HEK293 (cell line): ENCODE results near the gene COPG1.

Experiments
- CTCF ChIP-seq: fragments of 450-650 bp; formaldehyde crosslinking; IDR thresholded peaks from 2 replicates; pipeline ENCODE4 v1.5.1; 2016; ENCODE audit warnings: missing biosample characterization, missing genetic modification characterization
- KLF9 ChIP-seq: fragments of 450-650 bp; formaldehyde crosslinking; IDR thresholded peaks from 2 replicates; pipeline ENCODE4 v1.5.1; 2016; ENCODE audit warnings: missing biosample characterization, missing genetic modification characterization, low read depth
- TCF7L2 ChIP-seq: IDR thresholded peaks from 2 replicates; pipeline ENCODE4 v1.6.1; 2011; ENCODE audit warnings: low read depth, mild to moderate bottlenecking, inconsistent platforms, low read length, moderate library complexity, borderline replicate concordance
- ZNF175 ChIP-seq: fragments of 450-650 bp; formaldehyde crosslinking; IDR thresholded peaks from 2 replicates; pipeline ENCODE4 v1.5.1; 2016; ENCODE audit warnings: missing biosample characterization, missing genetic modification characterization
- ZNF23 ChIP-seq: fragments of 450-650 bp; formaldehyde crosslinking; IDR thresholded peaks from 2 replicates; pipeline ENCODE4 v1.5.1; 2016; ENCODE audit warnings: missing biosample characterization, missing genetic modification characterization, borderline replicate concordance
- ZNF394 ChIP-seq: fragments of 450-650 bp; formaldehyde crosslinking; IDR thresholded peaks from 2 replicates; pipeline ENCODE4 v1.5.1; 2016; ENCODE audit warnings: missing biosample characterization, missing genetic modification characterization, mild to moderate bottlenecking, moderate library complexity, borderline replicate concordance
- ZNF629 ChIP-seq: fragments of 450-650 bp; formaldehyde crosslinking; IDR thresholded peaks from 2 replicates; pipeline ENCODE4 v1.5.1; 2017; ENCODE audit warnings: missing biosample characterization, missing genetic modification characterization
- ZNF747 ChIP-seq: fragments of 450-650 bp; formaldehyde crosslinking; IDR thresholded peaks from 2 replicates; pipeline ENCODE4 v1.5.1; 2016; ENCODE audit warnings: missing biosample characterization, missing genetic modification characterization
- ZNF776 ChIP-seq: fragments of 450-650 bp; formaldehyde crosslinking; IDR thresholded peaks from 2 replicates; pipeline ENCODE4 v1.5.0; 2017; ENCODE audit warnings: missing biosample characterization, missing genetic modification characterization, borderline replicate concordance
- ZSCAN30 ChIP-seq: fragments of 450-650 bp; IDR thresholded peaks from 2 replicates; pipeline ENCODE4 v1.5.1; 2018; ENCODE audit warnings: missing biosample characterization, mild to moderate bottlenecking, missing genetic modification characterization, moderate library complexity
- TF ChIP-seq, protein P1 (sequence below): fragments of 450-650 bp; formaldehyde crosslinking; IDR thresholded peaks from 2 replicates; pipeline ENCODE4 v1.5.1; 2016; ENCODE audit warnings: missing biosample characterization, missing genetic modification characterization, low read depth
- TF ChIP-seq, protein P2 (sequence below): fragments of 450-650 bp; formaldehyde crosslinking; IDR thresholded peaks from 2 replicates; pipeline ENCODE4 v1.5.1; 2017; ENCODE audit warnings: missing biosample characterization, missing genetic modification characterization

- no peak for TF ChIP-seq TCF7L2
- no peak for TF ChIP-seq KLF9 (tag by site-specific recombination)
- no peak for TF ChIP-seq ZNF23
- no peak for TF ChIP-seq ZNF629 (tag by site-specific recombination)
- no peak for TF ChIP-seq CTCF (tag by site-specific recombination)
- no peak for TF ChIP-seq ZSCAN30 (tag by site-specific recombination)
- TF ChIP-seq ZNF175 (tag by site-specific recombination): no peak
- TF ChIP-seq, protein P1, sequence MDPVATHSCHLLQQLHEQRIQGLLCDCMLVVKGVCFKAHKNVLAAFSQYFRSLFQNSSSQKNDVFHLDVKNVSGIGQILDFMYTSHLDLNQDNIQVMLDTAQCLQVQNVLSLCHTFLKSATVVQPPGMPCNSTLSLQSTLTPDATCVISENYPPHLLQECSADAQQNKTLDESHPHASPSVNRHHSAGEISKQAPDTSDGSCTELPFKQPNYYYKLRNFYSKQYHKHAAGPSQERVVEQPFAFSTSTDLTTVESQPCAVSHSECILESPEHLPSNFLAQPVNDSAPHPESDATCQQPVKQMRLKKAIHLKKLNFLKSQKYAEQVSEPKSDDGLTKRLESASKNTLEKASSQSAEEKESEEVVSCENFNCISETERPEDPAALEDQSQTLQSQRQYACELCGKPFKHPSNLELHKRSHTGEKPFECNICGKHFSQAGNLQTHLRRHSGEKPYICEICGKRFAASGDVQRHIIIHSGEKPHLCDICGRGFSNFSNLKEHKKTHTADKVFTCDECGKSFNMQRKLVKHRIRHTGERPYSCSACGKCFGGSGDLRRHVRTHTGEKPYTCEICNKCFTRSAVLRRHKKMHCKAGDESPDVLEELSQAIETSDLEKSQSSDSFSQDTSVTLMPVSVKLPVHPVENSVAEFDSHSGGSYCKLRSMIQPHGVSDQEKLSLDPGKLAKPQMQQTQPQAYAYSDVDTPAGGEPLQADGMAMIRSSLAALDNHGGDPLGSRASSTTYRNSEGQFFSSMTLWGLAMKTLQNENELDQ (tag by site-specific recombination): no peak
- TF ChIP-seq, protein P2, sequence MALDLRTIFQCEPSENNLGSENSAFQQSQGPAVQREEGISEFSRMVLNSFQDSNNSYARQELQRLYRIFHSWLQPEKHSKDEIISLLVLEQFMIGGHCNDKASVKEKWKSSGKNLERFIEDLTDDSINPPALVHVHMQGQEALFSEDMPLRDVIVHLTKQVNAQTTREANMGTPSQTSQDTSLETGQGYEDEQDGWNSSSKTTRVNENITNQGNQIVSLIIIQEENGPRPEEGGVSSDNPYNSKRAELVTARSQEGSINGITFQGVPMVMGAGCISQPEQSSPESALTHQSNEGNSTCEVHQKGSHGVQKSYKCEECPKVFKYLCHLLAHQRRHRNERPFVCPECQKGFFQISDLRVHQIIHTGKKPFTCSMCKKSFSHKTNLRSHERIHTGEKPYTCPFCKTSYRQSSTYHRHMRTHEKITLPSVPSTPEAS: no peak
- TF ChIP-seq ZNF394: no peak
- TF ChIP-seq ZNF747 (tag by site-specific recombination): no peak
- TF ChIP-seq ZNF776: no peak
Measured at GRCh38 chr3:129205109-129205832, 44.1 kb upstream of the COPG1 start.
